GM19452 (cell line): ENCODE data around the gene TSPAN8.
"Not testable (repeated sequence)": the region's sequence is repeated elsewhere in the genome, so short reads cannot be mapped to it uniquely, and the experiment has no call there.

Experiments
- ATAC-seq: cut with Tn5 transposase; IDR thresholded peaks from one replicate; pipeline ENCODE4 v1.9.1; 2021; ENCODE audit not compliant: unreplicated experiment

TSPAN8 gene

GRCh38 chr12:71157601-71158233, at the start of gene TSPAN8:
TSS of gene TSPAN8 (minus strand) at chr12:71157999. CDS start at chr12:71157678, 321 bp downstream.
- ATAC-seq, result no peak

- no peak for ATAC-seq
Observed at GRCh38 chr12:71201136-71201679, 43.4 kb upstream of the TSPAN8 start.

- ATAC-seq, result no peak
Observed at GRCh38 chr12:71200706-71201105, 42.9 kb upstream of the TSPAN8 start.

GRCh38 chr12:71197460-71197859, 39.7 kb upstream of the TSPAN8 start:
- ATAC-seq, result no peak

GRCh38 chr12:71195338-71195896, 37.6 kb upstream of the TSPAN8 start:
- no peak for ATAC-seq

- no peak for ATAC-seq
Observed at GRCh38 chr12:71194657-71195056, 36.9 kb upstream of the TSPAN8 start.

- no peak for ATAC-seq
Observed at GRCh38 chr12:71193041-71193440, 35.2 kb upstream of the TSPAN8 start.

GRCh38 chr12:71191509-71192196, 33.9 kb upstream of the TSPAN8 start:
- ATAC-seq, result no peak

- ATAC-seq, result no peak
Observed at GRCh38 chr12:71190822-71191221, 33.0 kb upstream of the TSPAN8 start.

- ATAC-seq, result no peak
Observed at GRCh38 chr12:71187379-71187778, 29.6 kb upstream of the TSPAN8 start.

- no peak for ATAC-seq
Observed at GRCh38 chr12:71186571-71187288, 28.9 kb upstream of the TSPAN8 start.

- no peak for ATAC-seq
Observed at GRCh38 chr12:71183846-71184245, 26.0 kb upstream of the TSPAN8 start.

GRCh38 chr12:71183018-71183417, 25.2 kb upstream of the TSPAN8 start:
- ATAC-seq, result no peak

GRCh38 chr12:71178162-71178561, 20.4 kb upstream of the TSPAN8 start:
- ATAC-seq, result no peak

- no peak for ATAC-seq
Observed at GRCh38 chr12:71174825-71175224, 17.0 kb upstream of the TSPAN8 start.

GRCh38 chr12:71174146-71174545, 16.3 kb upstream of the TSPAN8 start:
- no peak for ATAC-seq

- no peak for ATAC-seq
Observed at GRCh38 chr12:71170456-71170855, 12.7 kb upstream of the TSPAN8 start.

GRCh38 chr12:71169286-71169685, 11.5 kb upstream of the TSPAN8 start:
- no peak for ATAC-seq

- no peak for ATAC-seq
Observed at GRCh38 chr12:71166862-71167496, 9.2 kb upstream of the TSPAN8 start.

- ATAC-seq, result no peak
Observed at GRCh38 chr12:71166280-71166679, 8.5 kb upstream of the TSPAN8 start.

GRCh38 chr12:71165780-71166179, 8.0 kb upstream of the TSPAN8 start:
- not testable (repeated sequence) for ATAC-seq
